Mucosa of gallbladder (tissue), 1 donor: ENCODE results near the gene LSG1. TPM values are rescaled to one million over a fixed set of nuclear protein-coding genes. Genes with fewer than 3 reads are reported as not detected.

Experiments
- DNase-seq: peaks from one replicate; pipeline ENCODE4 v3.0.0-alpha.2; 2020; ENCODE audit warnings: low spot score
- total RNA-seq: library from RNA; stranded (reverse); gene quantifications from one replicate; pipeline ENCODE4 v1.2.1, GENCODE V29; 2021
- donor health status: DM: no; HTN: no; CAD: no.

LSG1 gene
- total RNA-seq: 31.8 TPM

- peak; percentile 93 for DNase-seq
Measured at GRCh38 chr3:194671900-194672808, at the start of gene LSG1. Gene LSG1 (minus strand): TSS chr3:194672191. CDS start chr3:194672162, 29 bp downstream.

- no peak for DNase-seq
Measured at GRCh38 chr3:194720048-194720447, 48.1 kb upstream of the LSG1 start.

- DNase-seq: no peak
Measured at GRCh38 chr3:194718079-194718478, 46.1 kb upstream of the LSG1 start.

GRCh38 chr3:194715022-194715800 is 43.2 kb upstream of the LSG1 start:
- DNase-seq: no peak

GRCh38 chr3:194714564-194714963 is 42.6 kb upstream of the LSG1 start:
- DNase-seq: no peak

GRCh38 chr3:194714137-194714455 is 42.1 kb upstream of the LSG1 start:
- no peak for DNase-seq

GRCh38 chr3:194713299-194714136 is 41.5 kb upstream of the LSG1 start:
- DNase-seq: no peak

- no peak for DNase-seq
Measured at GRCh38 chr3:194711913-194712312, 39.9 kb upstream of the LSG1 start.

- no peak for DNase-seq
Measured at GRCh38 chr3:194711286-194711685, 39.3 kb upstream of the LSG1 start.

- no peak for DNase-seq
Measured at GRCh38 chr3:194707147-194707540, 35.2 kb upstream of the LSG1 start.

- DNase-seq: no peak
Measured at GRCh38 chr3:194705761-194706160, 33.8 kb upstream of the LSG1 start.

- DNase-seq: no peak
Measured at GRCh38 chr3:194705227-194705626, 33.2 kb upstream of the LSG1 start.

GRCh38 chr3:194702545-194702944 is 30.6 kb upstream of the LSG1 start:
- no peak for DNase-seq

- no peak for DNase-seq
Measured at GRCh38 chr3:194696702-194697101, 24.7 kb upstream of the LSG1 start.

GRCh38 chr3:194691481-194692283 is 19.7 kb upstream of the LSG1 start:
- no peak for DNase-seq

- DNase-seq: no peak
Measured at GRCh38 chr3:194690501-194691372, 18.7 kb upstream of the LSG1 start.

- DNase-seq: no peak
Measured at GRCh38 chr3:194689493-194689944, 17.5 kb upstream of the LSG1 start.

- DNase-seq: no peak
Measured at GRCh38 chr3:194688946-194689345, 17.0 kb upstream of the LSG1 start.

GRCh38 chr3:194688200-194688740 is 16.3 kb upstream of the LSG1 start:
- DNase-seq: no peak
